ENCODE measurements around the gene SPATA13.
"Not testable (repeated sequence)": the region's sequence is repeated elsewhere in the genome, so short reads cannot be mapped to it uniquely, and the experiment has no call there.

SPATA13 gene

DNA sequence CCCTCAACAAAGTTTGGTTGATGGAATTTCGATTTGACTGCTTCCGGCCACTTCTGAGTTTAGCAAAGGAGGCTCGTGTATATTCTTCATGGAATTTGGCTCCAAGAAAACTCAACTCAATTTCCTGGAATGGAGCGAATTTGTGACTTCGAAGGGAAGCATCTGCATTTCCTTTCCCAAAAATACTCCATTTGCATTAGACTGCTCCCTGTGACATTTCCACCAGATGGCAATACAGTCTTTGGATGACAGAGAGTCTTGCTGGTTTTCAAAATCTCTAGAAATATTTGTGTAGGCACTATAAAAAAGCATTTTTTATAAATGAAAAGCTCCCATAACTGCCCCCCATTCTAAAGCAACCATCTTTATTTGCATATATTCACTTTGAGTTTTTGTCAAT, 152.9 kb downstream of the SPATA13 start:
- Histone ChIP-seq H3K9ac (ENCODE audit: low read depth, low read length) (no peak overlapping the region), H3K4me2 (ENCODE audit: low read length) (no peak overlapping the region), H3K36me3 (ENCODE audit: insufficient read depth, low read length) (no peaks in the 10 kb centered on the region), H3K4me1 (ENCODE audit: control insufficient read depth, insufficient read depth, low read length) (no peaks in the 10 kb centered on the region), H3K4me3 (ENCODE audit: low read length) (no peak overlapping the region), H3K9me3 (replicated peaks; ENCODE audit: low read length) (no peaks in the 10 kb centered on the region), H3K27me3 (ENCODE audit: control insufficient read depth, insufficient read depth, low read length) (peaks cover 11% of the 10 kb centered on the region)

DNA sequence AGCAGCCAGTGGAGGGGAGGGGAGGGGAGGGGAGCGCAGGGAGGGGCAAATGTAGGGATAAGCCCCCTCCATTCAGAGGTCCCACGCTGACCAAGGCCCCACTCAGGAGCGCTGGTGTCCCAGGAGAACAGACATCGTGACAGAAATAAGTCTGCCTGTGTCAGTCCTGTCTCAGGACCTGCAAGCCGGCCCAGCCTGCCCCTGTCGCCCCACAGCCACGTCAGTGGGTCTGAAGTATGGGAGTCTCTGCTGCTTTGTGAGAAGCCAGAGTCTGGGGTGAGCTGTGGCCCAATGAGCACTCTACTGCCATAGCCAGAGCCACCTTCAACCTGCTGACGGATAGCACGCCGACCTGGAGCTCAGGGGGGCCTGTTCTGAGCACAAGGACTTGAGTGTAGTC, 157.3 kb downstream of the SPATA13 start:
- H3K9me3 ChIP-seq (replicated peaks; ENCODE audit: low read length); H3K4me3 ChIP-seq (ENCODE audit: low read length); H3K4me2 ChIP-seq (ENCODE audit: low read length); H3K4me1 ChIP-seq (ENCODE audit: control insufficient read depth, insufficient read depth, low read length); H3K9ac ChIP-seq (ENCODE audit: low read depth, low read length); H3K36me3 ChIP-seq (ENCODE audit: insufficient read depth, low read length): not testable (repeated sequence)
- peaks cover 11% of the 10 kb centered on the region for H3K27me3 ChIP-seq (ENCODE audit: control insufficient read depth, insufficient read depth, low read length)

DNA sequence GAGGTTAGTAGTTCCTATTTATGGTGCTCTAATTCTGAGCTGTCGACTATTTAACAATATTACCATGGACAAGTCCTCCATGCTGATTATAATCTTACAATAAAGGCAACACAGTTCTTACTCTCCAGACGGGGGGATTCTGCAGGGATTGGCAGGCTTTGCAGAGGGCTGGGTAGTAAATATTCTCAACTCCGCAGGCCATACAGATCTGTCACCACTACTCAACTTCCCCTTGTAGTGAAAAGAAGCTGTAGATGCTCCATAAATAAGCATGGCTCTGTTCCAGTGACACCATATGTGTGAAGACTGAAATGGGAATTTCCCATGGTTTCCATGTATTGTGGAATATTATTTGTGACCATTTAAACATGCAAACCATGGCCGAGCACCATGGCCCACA, 158.4 kb downstream of the SPATA13 start:
- peaks cover 11% of the 10 kb centered on the region for H3K27me3 ChIP-seq (ENCODE audit: control insufficient read depth, insufficient read depth, low read length)
- H3K9ac ChIP-seq (ENCODE audit: low read depth, low read length); H3K4me2 ChIP-seq (ENCODE audit: low read length); H3K36me3 ChIP-seq (ENCODE audit: insufficient read depth, low read length); H3K9me3 ChIP-seq (replicated peaks; ENCODE audit: low read length); H3K4me3 ChIP-seq (ENCODE audit: low read length); H3K4me1 ChIP-seq (ENCODE audit: control insufficient read depth, insufficient read depth, low read length): not testable (repeated sequence)

DNA sequence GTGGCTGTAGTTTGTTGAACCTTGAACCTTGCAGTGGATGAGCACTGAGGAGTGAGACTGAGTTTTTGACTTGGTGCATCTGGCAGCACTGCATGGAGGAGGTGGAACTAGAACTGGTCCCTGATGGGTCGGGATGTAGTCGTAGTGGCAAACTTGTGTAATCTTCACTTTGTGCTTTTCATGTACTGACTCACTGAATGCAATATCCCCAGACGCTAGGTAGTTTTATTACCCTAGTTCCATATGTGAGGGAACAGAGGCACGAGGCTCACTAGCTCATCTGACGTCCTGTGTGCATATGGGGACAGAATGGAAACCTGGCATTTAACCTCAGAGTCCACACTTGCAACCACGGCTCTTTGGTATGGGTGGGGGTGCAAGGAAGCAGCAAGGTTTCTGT, 159.1 kb downstream of the SPATA13 start:
- not testable (repeated sequence) for H3K4me1 ChIP-seq (ENCODE audit: control insufficient read depth, insufficient read depth, low read length); H3K4me2 ChIP-seq (ENCODE audit: low read length); H3K36me3 ChIP-seq (ENCODE audit: insufficient read depth, low read length); H3K4me3 ChIP-seq (ENCODE audit: low read length); H3K9ac ChIP-seq (ENCODE audit: low read depth, low read length); H3K9me3 ChIP-seq (replicated peaks; ENCODE audit: low read length)
- H3K27me3 ChIP-seq (ENCODE audit: control insufficient read depth, insufficient read depth, low read length), result peaks cover 15% of the 10 kb centered on the region

DNA sequence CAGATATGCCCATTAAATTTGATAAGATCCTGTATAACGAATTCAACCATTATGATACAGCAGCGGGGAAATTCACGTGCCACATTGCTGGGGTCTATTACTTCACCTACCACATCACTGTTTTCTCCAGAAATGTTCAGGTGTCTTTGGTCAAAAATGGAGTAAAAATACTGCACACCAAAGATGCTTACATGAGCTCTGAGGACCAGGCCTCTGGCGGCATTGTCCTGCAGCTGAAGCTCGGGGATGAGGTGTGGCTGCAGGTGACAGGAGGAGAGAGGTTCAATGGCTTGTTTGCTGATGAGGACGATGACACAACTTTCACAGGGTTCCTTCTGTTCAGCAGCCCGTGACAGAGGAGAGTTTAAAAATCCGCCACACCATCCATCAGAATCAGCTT, 160.9 kb downstream of the SPATA13 start:
- H3K27me3 ChIP-seq (ENCODE audit: control insufficient read depth, insufficient read depth, low read length); H3K4me2 ChIP-seq (ENCODE audit: low read length); H3K36me3 ChIP-seq (ENCODE audit: insufficient read depth, low read length); H3K4me1 ChIP-seq (ENCODE audit: control insufficient read depth, insufficient read depth, low read length); H3K9ac ChIP-seq (ENCODE audit: low read depth, low read length); H3K9me3 ChIP-seq (replicated peaks; ENCODE audit: low read length); H3K4me3 ChIP-seq (ENCODE audit: low read length): not testable (repeated sequence)

DNA sequence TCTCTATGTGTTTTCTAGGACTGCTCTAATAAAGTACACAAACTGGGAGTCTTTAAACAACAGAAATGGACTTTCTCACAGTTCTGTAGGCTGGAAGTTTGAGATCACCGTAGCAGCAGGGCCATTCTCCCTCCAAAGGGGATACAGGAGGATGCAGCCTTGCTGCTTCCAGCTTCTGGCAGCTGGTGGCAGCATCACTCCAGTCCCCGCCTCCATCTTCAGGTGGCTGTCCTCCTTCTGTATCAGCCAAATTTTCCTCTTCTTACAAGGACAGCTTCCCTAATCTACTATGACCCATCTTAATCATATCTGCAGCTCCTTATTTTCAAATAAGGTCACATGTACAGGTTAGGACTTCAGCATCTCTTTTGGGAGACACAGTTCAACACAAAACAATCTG, 161.9 kb downstream of the SPATA13 start:
- H3K9me3 ChIP-seq (replicated peaks; ENCODE audit: low read length); H3K36me3 ChIP-seq (ENCODE audit: insufficient read depth, low read length); H3K4me1 ChIP-seq (ENCODE audit: control insufficient read depth, insufficient read depth, low read length); H3K4me2 ChIP-seq (ENCODE audit: low read length); H3K27me3 ChIP-seq (ENCODE audit: control insufficient read depth, insufficient read depth, low read length); H3K9ac ChIP-seq (ENCODE audit: low read depth, low read length); H3K4me3 ChIP-seq (ENCODE audit: low read length): not testable (repeated sequence)

DNA sequence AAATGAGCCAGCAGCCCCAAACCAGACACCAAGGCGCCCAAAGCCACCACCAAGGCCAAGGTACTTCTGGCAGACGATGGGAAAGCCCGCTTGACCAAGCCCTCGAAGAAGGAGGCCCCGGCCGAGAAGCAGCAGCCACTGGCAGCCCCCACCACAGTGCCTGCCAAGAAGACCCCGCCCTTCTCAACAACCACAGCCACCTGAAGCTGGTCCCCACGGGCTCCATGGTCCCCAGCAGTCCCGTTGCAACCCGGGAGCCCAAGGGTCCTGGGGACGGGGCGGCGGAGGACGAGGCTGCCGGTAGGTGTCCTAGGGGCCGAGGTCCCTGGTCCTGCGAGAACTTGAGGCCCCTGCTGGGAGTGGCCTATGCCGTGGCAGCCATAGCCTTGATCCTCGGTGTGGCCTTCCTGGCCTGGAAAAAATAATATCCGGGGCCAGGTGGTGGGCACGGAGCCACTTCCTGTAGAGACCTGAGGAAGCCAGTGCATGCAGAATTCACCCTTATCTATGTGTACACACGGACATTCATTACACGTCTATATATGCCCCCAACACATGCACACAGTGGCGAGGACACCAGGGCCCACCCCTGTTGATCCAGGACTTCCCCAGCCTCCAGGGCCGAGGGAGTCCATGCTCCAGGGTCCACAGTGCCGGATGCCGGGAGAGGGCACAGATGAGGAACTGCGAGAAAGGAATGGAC, 162.7 kb downstream of the SPATA13 start:
- Histone ChIP-seq H3K4me3 (ENCODE audit: low read length) (no peak overlapping the region), H3K9me3 (replicated peaks; ENCODE audit: low read length) (no peaks in the 10 kb centered on the region), H3K4me1 (ENCODE audit: control insufficient read depth, insufficient read depth, low read length) (no peaks in the 10 kb centered on the region), H3K36me3 (ENCODE audit: insufficient read depth, low read length) (no peaks in the 10 kb centered on the region), H3K27me3 (ENCODE audit: control insufficient read depth, insufficient read depth, low read length) (peaks cover 7% of the 10 kb centered on the region), H3K4me2 (ENCODE audit: low read length) (no peak overlapping the region), H3K9ac (ENCODE audit: low read depth, low read length) (no peak overlapping the region)

DNA sequence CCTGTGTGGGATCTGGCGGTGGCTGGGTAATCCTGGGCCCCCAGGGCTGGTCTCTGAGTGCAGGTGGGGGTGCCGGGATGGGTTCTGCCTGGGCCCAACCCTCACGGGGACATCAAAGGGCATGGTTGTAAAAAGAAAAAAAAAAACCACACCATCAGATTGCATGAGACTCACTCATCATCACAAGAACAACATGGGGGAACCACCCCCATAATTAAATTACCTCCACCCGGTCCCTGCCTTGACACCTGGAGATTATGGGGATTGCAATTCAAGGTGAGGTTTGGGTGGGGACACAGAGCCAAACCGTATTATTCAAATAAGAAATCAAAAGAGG, 163.2 kb downstream of the SPATA13 start:
- H3K27me3 ChIP-seq (ENCODE audit: control insufficient read depth, insufficient read depth, low read length), result peaks cover 7% of the 10 kb centered on the region

DNA sequence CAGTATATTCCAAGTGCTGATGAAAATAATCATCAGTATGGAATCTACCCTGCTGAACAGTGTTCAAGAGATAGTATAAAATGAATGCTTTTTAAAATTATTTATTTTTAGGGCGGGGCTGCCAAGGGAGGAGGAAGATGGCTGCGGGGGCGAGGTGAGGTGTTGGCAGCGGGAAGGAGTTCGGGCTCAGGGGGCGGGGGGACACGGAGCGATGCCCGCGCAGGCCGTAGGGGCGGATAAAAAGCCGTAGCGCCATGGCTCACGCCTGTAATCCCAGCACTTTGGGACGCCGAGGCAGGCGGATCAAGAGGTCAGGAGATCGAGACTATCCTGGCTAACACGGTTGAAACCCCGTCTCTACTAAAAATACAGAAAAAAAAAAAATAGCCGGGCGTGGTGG, 167.1 kb downstream of the SPATA13 start:
- not testable (repeated sequence) for H3K36me3 ChIP-seq (ENCODE audit: insufficient read depth, low read length); H3K4me2 ChIP-seq (ENCODE audit: low read length); H3K9ac ChIP-seq (ENCODE audit: low read depth, low read length); H3K27me3 ChIP-seq (ENCODE audit: control insufficient read depth, insufficient read depth, low read length); H3K9me3 ChIP-seq (replicated peaks; ENCODE audit: low read length); H3K4me3 ChIP-seq (ENCODE audit: low read length); H3K4me1 ChIP-seq (ENCODE audit: control insufficient read depth, insufficient read depth, low read length)

More for the DNA sequence above, 163.2 kb downstream of the SPATA13 start:
- H3K4me1 ChIP-seq (ENCODE audit: control insufficient read depth, insufficient read depth, low read length), result no peaks in the 10 kb centered on the region
- no peak overlapping the region for H3K9ac ChIP-seq (ENCODE audit: low read depth, low read length)
- no peaks in the 10 kb centered on the region for H3K9me3 ChIP-seq (replicated peaks; ENCODE audit: low read length)
- H3K4me2 ChIP-seq (ENCODE audit: low read length), result no peak overlapping the region
- H3K36me3 ChIP-seq (ENCODE audit: insufficient read depth, low read length), result no peaks in the 10 kb centered on the region
- H3K4me3 ChIP-seq (ENCODE audit: low read length), result no peak overlapping the region

DNA sequence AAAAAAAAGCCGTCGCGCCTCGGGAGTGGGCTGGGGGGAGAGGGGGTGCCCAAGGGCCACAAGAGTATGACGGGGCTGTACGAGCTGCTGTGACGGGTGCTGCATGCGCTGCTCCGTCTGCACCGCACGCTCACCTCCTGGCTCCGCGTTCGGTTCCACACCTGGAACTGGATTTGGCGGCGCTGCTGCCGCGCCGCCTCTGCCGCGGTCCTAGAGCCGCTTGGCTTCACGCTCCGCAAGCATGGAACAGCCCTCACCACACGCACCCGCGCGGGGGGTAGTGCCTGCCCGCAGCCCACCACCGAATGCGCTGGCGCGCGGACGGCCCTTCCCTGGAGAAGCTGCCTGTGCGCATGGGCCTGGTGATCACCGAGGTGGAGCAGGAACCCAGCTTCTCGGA, 167.6 kb downstream of the SPATA13 start:
- H3K9ac ChIP-seq (ENCODE audit: low read depth, low read length), result no peak overlapping the region
- peaks cover 9% of the 10 kb centered on the region for H3K27me3 ChIP-seq (ENCODE audit: control insufficient read depth, insufficient read depth, low read length)
- H3K4me2 ChIP-seq (ENCODE audit: low read length), result peak overlapping the region; percentile 58
- no peaks in the 10 kb centered on the region for H3K9me3 ChIP-seq (replicated peaks; ENCODE audit: low read length)
- H3K4me3 ChIP-seq (ENCODE audit: low read length), result peak overlapping the region; percentile 34
- H3K36me3 ChIP-seq (ENCODE audit: insufficient read depth, low read length), result no peaks in the 10 kb centered on the region
- no peaks in the 10 kb centered on the region for H3K4me1 ChIP-seq (ENCODE audit: control insufficient read depth, insufficient read depth, low read length)

DNA sequence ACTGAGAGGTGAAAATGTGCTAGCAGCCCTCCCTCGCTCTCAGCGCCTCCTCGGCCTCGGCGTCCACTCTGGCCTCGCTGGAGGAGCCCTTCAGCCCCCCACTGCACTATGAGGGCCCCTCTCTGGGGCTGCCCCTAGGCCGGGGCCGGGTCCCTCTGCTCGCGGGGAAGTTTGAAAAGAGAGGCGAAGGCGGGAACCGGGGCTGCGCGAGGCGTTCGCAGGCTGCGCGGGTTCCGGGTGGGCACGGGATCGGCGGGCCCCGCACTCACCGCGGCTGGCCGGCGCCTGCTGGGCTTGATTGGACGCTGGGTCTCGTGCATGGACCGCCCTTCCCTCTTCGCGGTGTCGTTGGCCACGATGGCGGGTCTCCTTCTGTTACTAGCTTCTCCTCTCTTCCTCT, 178.2 kb downstream of the SPATA13 start:
- Histone ChIP-seq H3K4me2 (ENCODE audit: low read length) (no peak overlapping the region), H3K9ac (ENCODE audit: low read depth, low read length) (no peak overlapping the region), H3K36me3 (ENCODE audit: insufficient read depth, low read length) (no peaks in the 10 kb centered on the region), H3K27me3 (ENCODE audit: control insufficient read depth, insufficient read depth, low read length) (no peaks in the 10 kb centered on the region), H3K9me3 (replicated peaks; ENCODE audit: low read length) (no peaks in the 10 kb centered on the region), H3K4me1 (ENCODE audit: control insufficient read depth, insufficient read depth, low read length) (no peaks in the 10 kb centered on the region), H3K4me3 (ENCODE audit: low read length) (no peak overlapping the region)

DNA sequence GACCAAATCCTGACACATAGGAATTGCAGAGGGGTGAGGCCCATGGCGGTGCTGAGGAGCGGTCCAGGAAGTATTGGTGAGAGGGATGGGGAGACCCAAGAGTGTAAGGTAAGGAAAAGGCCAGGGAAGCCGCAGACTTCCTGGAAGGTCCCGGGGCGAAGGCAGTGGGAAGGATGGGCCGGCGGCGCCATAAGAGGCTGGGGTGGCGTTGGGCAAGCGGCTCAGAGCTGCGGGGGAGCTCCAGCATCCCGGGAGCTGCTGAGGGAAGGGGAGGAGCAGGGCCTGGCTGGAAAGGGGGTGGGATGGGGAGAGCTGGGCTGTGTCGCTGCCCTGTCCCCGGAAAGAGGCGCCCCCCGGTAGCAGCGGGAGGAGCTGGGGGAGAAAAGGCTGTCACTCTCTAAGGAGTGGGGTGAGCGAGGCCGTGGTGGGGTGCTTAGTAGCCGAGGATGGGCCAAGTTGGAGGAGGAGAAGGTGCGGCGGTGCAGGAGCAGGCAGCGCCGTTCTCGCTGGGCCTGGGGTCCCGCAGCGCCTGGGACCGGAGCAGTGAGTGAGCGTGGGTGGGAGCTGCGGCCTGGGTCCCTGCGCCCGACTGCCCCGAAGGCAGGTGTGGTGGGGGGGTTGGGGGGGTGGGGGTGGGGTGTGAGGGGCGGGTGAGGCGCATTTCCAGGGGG, 179.6 kb downstream of the SPATA13 start:
- H3K36me3 ChIP-seq (ENCODE audit: insufficient read depth, low read length), result no peaks in the 10 kb centered on the region
- no peak overlapping the region for H3K4me3 ChIP-seq (ENCODE audit: low read length)
- H3K4me2 ChIP-seq (ENCODE audit: low read length), result no peak overlapping the region
- H3K9ac ChIP-seq (ENCODE audit: low read depth, low read length), result no peak overlapping the region
- no peaks in the 10 kb centered on the region for H3K9me3 ChIP-seq (replicated peaks; ENCODE audit: low read length)
- no peaks in the 10 kb centered on the region for H3K4me1 ChIP-seq (ENCODE audit: control insufficient read depth, insufficient read depth, low read length)
- H3K27me3 ChIP-seq (ENCODE audit: control insufficient read depth, insufficient read depth, low read length), result no peaks in the 10 kb centered on the region
